Cardiac fibroblast (primary cell): ENCODE data around the gene ADAMTS12.

Experiments used
- DNase-seq, 2 donors: peaks; one replicate each; pipeline versions ENCODE4 v3.0.0 to v3.0.0-alpha.2; 2010; ENCODE audit warnings: low read depth in 2 of 2
- H3K4me3 ChIP-seq, 2 donors: replicated peaks in 1 of 2; 1 replicate in 1 of 2; 2 replicates in 1 of 2; pipeline ENCODE4 v1.5.1; 2011; ENCODE audit warnings: low read depth in 2 of 2, low read length in 2 of 2, mild to moderate bottlenecking in 2 of 2, moderate library complexity in 1 of 2
- TF ChIP-seq, protein P1 (sequence below): IDR thresholded peaks from one replicate; pipeline ENCODE4 v1.5.1; 2011; ENCODE audit warnings: low read depth, mild to moderate bottlenecking, low read length, inconsistent platforms

ADAMTS12 gene

GRCh38 chr5:33595303-33595702, 296.5 kb downstream of the ADAMTS12 start:
- no peak for DNase-seq
- TF ChIP-seq, protein P1, sequence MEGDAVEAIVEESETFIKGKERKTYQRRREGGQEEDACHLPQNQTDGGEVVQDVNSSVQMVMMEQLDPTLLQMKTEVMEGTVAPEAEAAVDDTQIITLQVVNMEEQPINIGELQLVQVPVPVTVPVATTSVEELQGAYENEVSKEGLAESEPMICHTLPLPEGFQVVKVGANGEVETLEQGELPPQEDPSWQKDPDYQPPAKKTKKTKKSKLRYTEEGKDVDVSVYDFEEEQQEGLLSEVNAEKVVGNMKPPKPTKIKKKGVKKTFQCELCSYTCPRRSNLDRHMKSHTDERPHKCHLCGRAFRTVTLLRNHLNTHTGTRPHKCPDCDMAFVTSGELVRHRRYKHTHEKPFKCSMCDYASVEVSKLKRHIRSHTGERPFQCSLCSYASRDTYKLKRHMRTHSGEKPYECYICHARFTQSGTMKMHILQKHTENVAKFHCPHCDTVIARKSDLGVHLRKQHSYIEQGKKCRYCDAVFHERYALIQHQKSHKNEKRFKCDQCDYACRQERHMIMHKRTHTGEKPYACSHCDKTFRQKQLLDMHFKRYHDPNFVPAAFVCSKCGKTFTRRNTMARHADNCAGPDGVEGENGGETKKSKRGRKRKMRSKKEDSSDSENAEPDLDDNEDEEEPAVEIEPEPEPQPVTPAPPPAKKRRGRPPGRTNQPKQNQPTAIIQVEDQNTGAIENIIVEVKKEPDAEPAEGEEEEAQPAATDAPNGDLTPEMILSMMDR = no peak
- H3K4me3 ChIP-seq = no peak overlapping the region

GRCh38 chr5:33594006-33594405, 297.8 kb downstream of the ADAMTS12 start:
- H3K4me3 ChIP-seq = no peak overlapping the region
- peak in 1 of 2 donors; percentile 58 for DNase-seq
- TF ChIP-seq, protein P1 = no peak

- no peak overlapping the region for H3K4me3 ChIP-seq
- no peak for DNase-seq
- TF ChIP-seq, protein P1 = no peak
Observed at GRCh38 chr5:33592245-33592644, 299.5 kb downstream of the ADAMTS12 start.

- TF ChIP-seq, protein P1 = peak; percentile 34
- peak in 1 of 2 donors; percentile 8 for DNase-seq
- H3K4me3 ChIP-seq = no peak overlapping the region
Observed at GRCh38 chr5:33588654-33589372, 303.0 kb downstream of the ADAMTS12 start.

GRCh38 chr5:33583332-33583731, 308.5 kb downstream of the ADAMTS12 start:
- DNase-seq = no peak
- H3K4me3 ChIP-seq = no peak overlapping the region
- TF ChIP-seq, protein P1 = no peak

GRCh38 chr5:33582417-33582816, 309.4 kb downstream of the ADAMTS12 start:
- TF ChIP-seq, protein P1 = no peak
- H3K4me3 ChIP-seq = no peak overlapping the region
- DNase-seq = no peak

DNA sequence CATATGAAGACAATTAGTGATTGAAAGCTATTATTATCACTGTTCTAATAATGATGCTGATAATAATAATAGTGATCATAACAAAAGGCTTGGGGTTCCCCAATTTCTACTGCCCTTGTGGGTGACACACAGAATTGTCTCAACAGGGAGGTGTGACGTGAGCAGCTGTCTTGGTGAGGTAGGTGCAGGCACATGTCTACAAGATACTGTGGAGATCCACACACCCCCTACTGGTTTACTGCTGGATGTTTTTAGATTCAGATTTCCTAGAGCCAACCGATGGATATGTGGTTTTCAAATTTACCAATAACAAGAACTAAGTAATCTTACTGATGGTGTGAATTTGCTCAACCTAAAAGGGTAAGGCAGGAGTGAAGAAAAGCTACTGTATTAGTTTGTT, 312.0 kb downstream of the ADAMTS12 start:
- no peak overlapping the region for H3K4me3 ChIP-seq
- DNase-seq = no peak
- TF ChIP-seq, protein P1 = no peak
